Smooth muscle cell (in vitro differentiated cells): ENCODE measurements around the gene GYS1. TPM values are rescaled to one million over a fixed set of nuclear protein-coding genes. Genes with fewer than 3 reads are reported as not detected.

ENCODE experiments used
- DNase-seq: peaks from one replicate; lab custom pipeline; 2025; ENCODE audit not compliant: unreplicated experiment; lab: John Stamatoyannopoulos, UW
- H2AFZ ChIP-seq: fragments of 200-600 bp; sonication (generic); 2 replicates; pipeline ENCODE4 v1.6.0; 2016; ENCODE audit warnings: antibody characterized with exemption, low read depth, mild to moderate bottlenecking
- H3F3A ChIP-seq: fragments of 200-600 bp; sonication (generic); 2 replicates; pipeline ENCODE4 v1.6.0; 2017; ENCODE audit warnings: antibody characterized with exemption, low read depth
- H3K27ac ChIP-seq: fragments of 200-600 bp; sonication (generic); 2 replicates; pipeline ENCODE4 v1.5.1; 2016; ENCODE audit warnings: low read depth, mild to moderate bottlenecking
- H3K27me3 ChIP-seq: fragments of 200-600 bp; sonication (generic); 2 replicates; pipeline ENCODE4 v1.6.1; 2016; ENCODE audit warnings: low read depth, mild to moderate bottlenecking
- H3K36me3 ChIP-seq: fragments of 200-600 bp; sonication (generic); 2 replicates; pipeline ENCODE4 v1.5.1; 2016; ENCODE audit warnings: low read depth
- H3K4me1 ChIP-seq: fragments of 200-600 bp; sonication (generic); 2 replicates; pipeline ENCODE4 v1.5.1; 2016; ENCODE audit warnings: low read depth
- H3K4me2 ChIP-seq: fragments of 200-600 bp; sonication (generic); 2 replicates; pipeline ENCODE4 v1.6.0; 2016; ENCODE audit warnings: mild to moderate bottlenecking
- H3K4me3 ChIP-seq: fragments of 200-600 bp; sonication (generic); 2 replicates; pipeline ENCODE4 v1.5.1; 2016; ENCODE audit warnings: mild to moderate bottlenecking
- H3K79me2 ChIP-seq: fragments of 200-600 bp; sonication (generic); 2 replicates; pipeline ENCODE4 v1.6.0; 2016; ENCODE audit warnings: low read depth, mild to moderate bottlenecking
- H3K9ac ChIP-seq: fragments of 200-600 bp; sonication (generic); 2 replicates; pipeline ENCODE4 v1.6.0; 2016; ENCODE audit warnings: low read depth
- H3K9me3 ChIP-seq: fragments of 200-600 bp; sonication (generic); replicated peaks from 2 replicates; pipeline ENCODE4 v1.5.1; 2016; ENCODE audit warnings: low read depth
- H4K20me1 ChIP-seq: fragments of 200-600 bp; sonication (generic); 2 replicates; pipeline ENCODE4 v1.6.0; 2016; ENCODE audit warnings: low read depth
- CTCF ChIP-seq: fragments of 200-600 bp; sonication (generic); IDR thresholded peaks from 2 replicates; pipeline ENCODE4 v1.5.1; 2017; ENCODE audit warnings: borderline replicate concordance, mild to moderate bottlenecking, antibody characterized with exemption; ENCODE audit not compliant: insufficient read depth, poor library complexity, severe bottlenecking
- WGBS: methylation state at CpG from one replicate; pipeline ENCODE4 v1.1.7; 2016; ENCODE audit warnings: low lambda C conversion rate; 5-methylcytosine and 5-hydroxymethylcytosine counted together
- polyA plus RNA-seq: library from polyadenylated mRNA; unstranded; fragments of >200 nt; fragmentation: Nextera tagmentation; extraction: Ambion mirVana; gene quantifications from 2 replicates; pipeline ENCODE4 v1.2.1, GENCODE V29; 2016
- total RNA-seq: library from RNA; depleted of rRNA; stranded (reverse); fragments of >200 nt; gene quantifications from 2 replicates; pipeline ENCODE4 v1.2.3, GENCODE V29; 2014

GYS1 gene
- total and polyA plus RNA-seq, 2 experiments from 2014 or later, result 58.1 to 82.6 TPM

DNA sequence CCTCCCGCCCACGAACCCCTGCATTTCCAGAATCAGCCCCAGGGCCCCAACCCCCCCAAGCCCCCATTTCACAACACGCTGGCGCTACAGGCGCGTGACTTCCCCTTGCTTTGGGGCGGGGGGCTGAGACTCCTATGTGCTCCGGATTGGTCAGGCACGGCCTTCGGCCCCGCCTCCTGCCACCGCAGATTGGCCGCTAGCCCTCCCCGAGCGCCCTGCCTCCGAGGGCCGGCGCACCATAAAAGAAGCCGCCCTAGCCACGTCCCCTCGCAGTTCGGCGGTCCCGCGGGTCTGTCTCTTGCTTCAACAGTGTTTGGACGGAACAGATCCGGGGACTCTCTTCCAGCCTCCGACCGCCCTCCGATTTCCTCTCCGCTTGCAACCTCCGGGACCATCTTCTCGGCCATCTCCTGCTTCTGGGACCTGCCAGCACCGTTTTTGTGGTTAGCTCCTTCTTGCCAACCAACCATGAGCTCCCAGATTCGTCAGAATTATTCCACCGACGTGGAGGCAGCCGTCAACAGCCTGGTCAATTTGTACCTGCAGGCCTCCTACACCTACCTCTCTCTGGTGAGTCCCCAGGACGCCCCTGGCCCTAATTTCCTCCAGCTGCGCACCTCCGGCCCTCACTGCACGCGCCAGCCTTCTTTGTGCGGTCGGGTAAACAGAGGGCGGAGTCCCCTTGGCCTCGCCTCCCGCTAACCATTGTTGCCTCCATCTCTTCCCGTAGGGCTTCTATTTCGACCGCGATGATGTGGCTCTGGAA lies 27.9 kb downstream of the GYS1 start, which contains the start of gene FTL:
Gene FTL, plus strand, starts transcription at position 270 of the 766 bp plus-strand sequence. Its CDS starts 199 bp downstream, at position 469.
- H3K79me2 ChIP-seq, result peaks cover 15% of the 10 kb centered on the region
- H4K20me1 ChIP-seq, result peaks cover 39% of the 10 kb centered on the region
- no peaks in the 10 kb centered on the region for H3K36me3 ChIP-seq
- DNase-seq, result peak; percentile 92
- under 1% methylated on average over 46 of the region's 52 CpGs for WGBS
- peaks cover 29% of the 10 kb centered on the region for H3F3A ChIP-seq
- H3K27me3 ChIP-seq, result no peaks in the 10 kb centered on the region
- TF ChIP-seq CTCF, result no peak
- peaks cover 25% of the 10 kb centered on the region for H3K4me1 ChIP-seq
- H3K4me3 ChIP-seq, result peak within 1 kb of the TSS; percentile 86
- H2AFZ ChIP-seq, result no peak within 1 kb of the TSS
- H3K4me2 ChIP-seq, result peak within 1 kb of the TSS; percentile 88
- H3K27ac ChIP-seq, result peak within 1 kb of the TSS; percentile 100
- peak within 1 kb of the TSS; percentile 95 for H3K9ac ChIP-seq
- H3K9me3 ChIP-seq, result no peaks in the 10 kb centered on the region

GRCh38 chr19:48964205-48965039 lies 28.7 kb downstream of the GYS1 start:
- Histone ChIP-seq H4K20me1 (peaks cover 39% of the 10 kb centered on the region), H3K4me1 (peaks cover 25% of the 10 kb centered on the region), H3K27me3 (no peaks in the 10 kb centered on the region), H3F3A (peaks cover 31% of the 10 kb centered on the region), H3K27ac (peak overlapping the region; percentile 100), H3K79me2 (peaks cover 15% of the 10 kb centered on the region), H3K4me2 (peak overlapping the region; percentile 88), H3K36me3 (no peaks in the 10 kb centered on the region), H3K4me3 (peak overlapping the region; percentile 86), H3K9me3 (no peaks in the 10 kb centered on the region), H3K9ac (peak overlapping the region; percentile 95), H2AFZ (no peak overlapping the region)
- no peak for DNase-seq
- no peak for TF ChIP-seq CTCF
- 10% methylated on average over 19 of the region's 19 CpGs for WGBS

DNA sequence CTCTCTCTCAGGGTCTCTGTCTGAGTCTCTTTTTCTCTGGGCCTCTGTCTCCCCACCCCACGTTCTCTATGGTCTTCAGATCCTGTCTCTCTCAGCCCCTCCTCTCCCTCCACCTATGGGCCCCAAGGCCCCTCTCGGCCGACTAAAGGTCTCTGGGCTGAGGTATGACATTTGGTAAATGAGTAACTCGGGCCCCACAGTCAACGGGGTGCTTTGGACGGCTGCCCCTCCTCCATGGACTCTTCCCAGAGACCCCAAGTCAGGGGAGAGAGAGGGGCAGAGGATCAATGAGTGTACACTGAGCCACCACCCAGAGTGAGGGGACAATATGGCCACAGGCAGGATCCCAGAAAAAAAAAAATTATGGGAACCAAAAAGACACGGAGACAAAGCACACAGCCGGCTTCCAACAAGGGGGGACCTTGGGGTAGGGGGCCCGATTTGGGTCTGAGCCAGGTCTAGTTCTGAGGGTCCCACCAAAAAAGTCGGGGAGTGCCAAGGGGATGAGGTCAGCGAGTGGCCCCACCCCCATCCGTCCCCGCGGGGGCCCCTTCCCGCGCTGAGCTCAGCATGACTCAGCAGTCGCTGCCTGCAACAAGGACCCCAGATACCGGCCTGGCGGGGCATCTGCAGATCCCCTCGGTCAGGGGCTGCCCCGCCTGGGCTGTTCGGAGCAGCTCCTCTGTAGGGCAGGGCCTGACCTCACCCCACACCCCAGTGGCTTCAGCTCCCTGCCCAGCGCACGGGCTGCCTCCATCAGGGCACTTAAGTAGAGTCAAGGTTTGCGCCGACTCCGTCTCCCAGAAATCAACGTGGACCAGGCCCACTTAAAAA lies 29.5 kb downstream of the GYS1 start:
- no peaks in the 10 kb centered on the region for H3K36me3 ChIP-seq
- peak overlapping the region; percentile 95 for H3K9ac ChIP-seq
- peak overlapping the region; percentile 100 for H3K27ac ChIP-seq
- H3F3A ChIP-seq, result peaks cover 31% of the 10 kb centered on the region
- peak; percentile 67 for DNase-seq
- no peaks in the 10 kb centered on the region for H3K27me3 ChIP-seq
- WGBS, result 5% methylated on average over 26 of the region's 28 CpGs
- no peak for TF ChIP-seq CTCF
- H3K4me1 ChIP-seq, result peaks cover 25% of the 10 kb centered on the region
- H3K79me2 ChIP-seq, result peaks cover 18% of the 10 kb centered on the region
- peak overlapping the region; percentile 86 for H3K4me3 ChIP-seq
- peaks cover 34% of the 10 kb centered on the region for H4K20me1 ChIP-seq
- H3K9me3 ChIP-seq, result no peaks in the 10 kb centered on the region
- H3K4me2 ChIP-seq, result peak overlapping the region; percentile 88
- H2AFZ ChIP-seq, result no peak overlapping the region
